BLaER1 treated with 17β-estradiol and CSF1 and Interleukin-3, amounts not matched to agents 10 nM and 100 nM (cell line): ENCODE results near the gene CDCA4.

ENCODE experiments used
- H3K27ac ChIP-seq, 11 experiments: shearing (Covaris generic); formaldehyde crosslinking; 2 replicates each; pipeline ENCODE4 v1.8.1; 2022
- H3K27me3 ChIP-seq, 11 experiments: shearing (Covaris generic); formaldehyde crosslinking; 2 replicates each; pipeline ENCODE4 v1.8.1; 2022
- H3K36me3 ChIP-seq, 11 experiments: shearing (Covaris generic); formaldehyde crosslinking; 2 replicates each; pipeline ENCODE4 v1.8.1; 2022
- H3K4me1 ChIP-seq, 10 experiments: shearing (Covaris generic); formaldehyde crosslinking; 2 replicates each; pipeline ENCODE4 v1.8.1; 2022
- H3K4me2 ChIP-seq, 11 experiments: shearing (Covaris generic); formaldehyde crosslinking; 2 replicates each; pipeline ENCODE4 v1.8.1; 2022
- H3K4me3 ChIP-seq, 10 experiments: shearing (Covaris generic); formaldehyde crosslinking; 2 replicates each; pipeline ENCODE4 v1.8.1; 2022
- H3K9ac ChIP-seq, 11 experiments: shearing (Covaris generic); formaldehyde crosslinking; 2 replicates each; pipeline ENCODE4 v1.8.1; 2022
- H3K9me3 ChIP-seq, 11 experiments: shearing (Covaris generic); formaldehyde crosslinking; replicated peaks in 1 of 11; 2 replicates each; pipeline ENCODE4 v1.8.1; 2022
- H4K20me1 ChIP-seq, 11 experiments: shearing (Covaris generic); formaldehyde crosslinking; 2 replicates each; pipeline ENCODE4 v1.8.1; 2022
- Cebpa-rat ChIP-seq, 11 experiments: shearing (Covaris generic); IDR thresholded peaks; 2 replicates each; pipeline ENCODE4 v1.8.1; 2022

Gene CDCA4

DNA sequence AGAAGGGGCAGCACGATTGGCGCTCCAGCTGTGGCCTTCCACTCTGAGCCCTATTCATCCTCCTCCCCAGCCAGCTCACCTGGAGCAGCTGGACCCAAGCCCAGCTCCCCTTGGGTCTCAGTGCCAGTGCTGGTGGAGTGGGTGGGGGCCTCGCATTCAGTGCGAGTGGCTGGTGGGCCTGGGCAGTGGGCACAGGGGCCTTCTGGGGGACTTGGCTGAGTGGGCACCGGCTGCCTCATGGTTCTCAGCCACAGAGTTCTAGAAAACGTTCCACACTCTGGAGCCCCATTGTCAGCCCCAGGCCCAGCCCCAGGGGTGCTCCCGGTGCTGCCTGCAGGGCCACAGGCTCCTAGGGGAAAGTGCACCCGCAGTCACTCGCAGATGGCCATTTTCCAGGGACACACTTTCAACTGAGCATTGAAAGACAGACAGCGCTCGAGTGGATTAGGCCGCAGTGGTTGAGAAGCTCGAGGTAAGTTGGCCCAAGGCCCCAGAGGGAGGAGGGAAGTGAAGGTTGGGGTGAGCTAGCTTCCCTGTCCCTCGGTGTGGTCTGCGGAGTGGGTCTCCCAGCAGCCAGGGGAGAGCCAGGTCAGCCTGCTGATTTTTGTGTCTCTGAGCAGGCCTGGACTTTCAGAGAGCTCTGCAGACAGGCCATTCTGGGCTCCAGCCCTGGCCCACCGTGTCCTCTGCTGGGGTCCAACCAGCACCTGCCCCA lies 31.5 kb downstream of the CDCA4 start:
- no peak for TF ChIP-seq Cebpa-rat (IDR thresholded peaks at IDR 0.05)

DNA sequence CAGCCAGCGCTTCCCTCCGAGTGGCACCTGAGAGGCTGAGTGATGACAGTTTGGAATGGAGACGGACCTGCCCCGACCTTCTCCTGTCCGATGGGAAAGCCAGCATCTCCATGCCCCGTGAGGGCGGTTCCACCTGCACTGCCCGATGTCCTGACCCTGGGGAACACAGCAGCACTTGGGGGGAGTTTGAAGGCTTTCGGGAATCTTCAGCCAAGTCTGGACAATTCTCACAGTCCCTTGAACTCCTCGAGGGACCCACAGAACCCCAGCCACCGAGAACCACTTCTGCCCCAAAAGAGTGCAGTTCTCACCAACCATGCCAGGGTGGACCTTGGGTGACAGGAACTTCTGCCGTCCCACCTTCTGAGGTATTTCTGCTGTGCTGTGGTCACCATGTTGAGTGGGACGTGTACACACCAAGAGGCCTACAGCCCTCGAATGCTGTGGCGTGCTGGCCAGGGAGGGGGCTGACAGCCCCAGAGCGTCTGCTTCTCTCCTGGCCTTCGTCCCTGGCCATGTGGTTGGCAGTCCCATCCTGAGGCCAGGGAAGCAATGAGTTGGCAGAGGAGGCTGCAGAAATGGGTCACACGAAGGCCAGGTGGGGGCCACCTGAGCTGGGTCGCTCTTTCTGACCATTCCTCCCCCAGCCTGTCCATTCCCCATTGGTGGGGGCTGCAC lies 34.3 kb downstream of the CDCA4 start:
- Histone ChIP-seq H3K9me3 (no peaks in the 10 kb centered on the region), H4K20me1 (peaks cover 0 to 9% (median 0%) of the 10 kb centered on the region in 11 experiments; a peak in 2 of 22 replicates), H3K27me3 (no peaks in the 10 kb centered on the region), H3K9ac (peak overlapping the region; percentile 76 to 86 (median 82); a peak in 21 of 22 replicates), H3K4me3 (peak overlapping the region; percentile 68 to 83 (median 77)), H3K27ac (peak overlapping the region in 10 of 11 experiments; percentile 20 to 84 (median 70); a peak in 17 of 22 replicates), H3K4me2 (peak overlapping the region; percentile 95 to 100 (median 99)), H3K36me3 (peaks cover 0 to 2% (median 0%) of the 10 kb centered on the region in 11 experiments; a peak in 2 of 22 replicates), H3K4me1 (peaks cover 67 to 96% (median 95%) of the 10 kb centered on the region in 10 experiments)
- TF ChIP-seq Cebpa-rat (IDR thresholded peaks at IDR 0.05): no peak

More for the DNA sequence above, 31.5 kb downstream of the CDCA4 start:
- peaks cover 0 to 11% (median 7%) of the 10 kb centered on the region in 11 experiments; a peak in 11 of 22 replicates for H4K20me1 ChIP-seq
- H3K9ac ChIP-seq: peak overlapping the region in 9 of 11 experiments; percentile 0 to 69 (median 42); a peak in 15 of 22 replicates
- H3K36me3 ChIP-seq: peaks cover 0 to 7% (median 0%) of the 10 kb centered on the region in 11 experiments; a peak in 2 of 22 replicates
- H3K27ac ChIP-seq: peak overlapping the region in 8 of 11 experiments; percentile 7 to 92 (median 58); a peak in 15 of 22 replicates
- H3K9me3 ChIP-seq: no peaks in the 10 kb centered on the region
- peaks cover 75 to 96% (median 95%) of the 10 kb centered on the region in 10 experiments for H3K4me1 ChIP-seq
- peak overlapping the region; percentile 42 to 100 (median 99) for H3K4me2 ChIP-seq
- H3K4me3 ChIP-seq: peak overlapping the region in 2 of 10 experiments; percentile 3 to 25; a peak in 1 of 20 replicates
- H3K27me3 ChIP-seq: no peaks in the 10 kb centered on the region

DNA sequence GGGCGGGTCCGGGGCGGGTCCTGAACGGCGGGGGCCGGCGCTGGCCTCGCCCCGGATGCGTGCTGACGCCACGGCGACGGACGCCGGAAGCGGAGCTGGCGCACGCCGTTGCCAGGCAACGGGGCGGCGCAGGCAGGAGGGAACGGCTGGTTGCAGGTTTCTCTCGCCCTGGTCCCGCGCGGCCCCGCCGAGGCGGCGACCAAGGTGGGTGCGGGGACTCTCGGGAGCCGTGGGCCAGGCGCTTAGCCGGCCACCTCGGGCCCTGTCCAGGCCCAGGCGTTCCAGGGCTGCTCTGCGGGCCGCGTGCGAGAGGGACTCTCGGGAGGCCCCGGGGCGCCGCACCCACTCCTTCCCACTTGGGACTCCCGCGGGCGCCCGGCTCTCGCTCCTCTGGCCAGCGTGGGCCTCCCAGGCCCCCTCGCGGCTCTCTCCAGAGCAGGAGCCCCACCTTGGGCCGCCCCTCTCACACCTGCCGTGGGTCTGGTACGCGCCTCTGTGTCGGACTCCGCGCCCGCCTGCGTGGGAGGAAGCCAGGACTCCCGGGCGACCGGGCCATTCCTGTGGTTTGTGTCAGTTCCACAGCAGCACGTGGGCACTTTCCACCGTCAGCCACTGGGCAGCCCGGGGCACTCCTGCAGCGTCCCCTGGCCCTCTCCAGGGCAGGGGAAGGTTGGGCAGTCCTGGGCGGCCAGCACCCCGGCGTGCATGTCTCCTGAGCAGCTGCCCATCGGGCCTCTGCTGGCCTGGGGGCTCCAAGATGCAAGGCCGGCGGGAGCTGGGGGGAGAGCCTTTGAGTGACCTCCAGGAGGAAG lies 35.0 kb downstream of the CDCA4 start, which contains the start of gene CLBA1:
Gene CLBA1, plus strand, starts transcription at position 114 of the 812 bp plus-strand sequence. Its CDS starts 644 bp downstream, at position 758.
- Histone ChIP-seq H3K27ac (peak within 1 kb of the TSS; percentile 58 to 84 (median 74); a peak in 21 of 22 replicates), H3K4me2 (peak within 1 kb of the TSS; percentile 95 to 100 (median 99)), H4K20me1 (peaks cover 0 to 9% (median 0%) of the 10 kb centered on the region in 11 experiments; a peak in 2 of 22 replicates), H3K27me3 (no peaks in the 10 kb centered on the region), H3K36me3 (no peaks in the 10 kb centered on the region), H3K9ac (peak within 1 kb of the TSS; percentile 76 to 86 (median 82)), H3K4me1 (peaks cover 72 to 96% (median 95%) of the 10 kb centered on the region in 10 experiments), H3K9me3 (no peaks in the 10 kb centered on the region), H3K4me3 (peak within 1 kb of the TSS; percentile 68 to 83 (median 77))
- TF ChIP-seq Cebpa-rat (IDR thresholded peaks at IDR 0.05): no peak

DNA sequence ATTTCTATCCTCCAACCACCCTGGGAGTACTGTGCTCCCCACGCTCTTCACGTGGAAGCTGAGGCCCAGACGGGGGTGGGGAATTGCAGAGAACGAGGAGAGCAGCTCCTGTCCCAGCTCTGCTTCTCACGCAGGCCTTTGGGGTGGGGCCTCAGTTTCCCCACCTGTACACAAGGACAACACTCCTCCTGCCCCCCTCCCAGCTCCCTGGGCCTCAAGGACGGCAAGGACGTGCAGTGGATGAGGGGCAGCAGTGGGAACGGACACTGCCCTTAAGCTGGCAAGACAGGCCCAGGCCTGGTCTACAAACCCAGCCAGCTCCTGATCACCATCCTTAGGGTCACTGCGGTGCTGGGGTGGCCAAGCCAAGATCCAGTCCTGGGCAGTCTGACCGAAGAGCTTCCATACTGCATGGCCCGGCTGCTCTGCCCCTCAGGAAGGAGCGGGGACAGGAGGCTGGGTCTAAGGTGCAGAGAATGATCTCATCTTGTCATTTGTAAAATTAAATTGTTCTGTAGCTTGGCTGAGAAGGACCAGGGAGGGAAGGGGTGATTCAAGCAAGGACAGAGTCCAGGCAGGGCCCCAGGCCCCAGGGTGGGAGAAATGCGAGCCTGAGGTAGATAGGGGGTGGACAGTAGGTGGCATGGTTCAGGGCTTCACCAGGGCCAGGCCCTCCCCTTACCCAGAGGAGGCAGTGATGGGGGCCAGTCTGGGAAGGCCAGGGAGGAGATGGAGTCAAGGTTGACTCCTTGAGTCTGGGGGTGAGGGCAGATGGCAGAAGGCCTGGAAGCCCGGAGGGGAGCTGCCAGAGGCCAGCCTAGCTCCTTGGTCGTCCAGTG lies 36.6 kb downstream of the CDCA4 start:
- H3K9ac ChIP-seq: peak overlapping the region in 5 of 11 experiments; percentile 1 to 39 (median 10); a peak in 3 of 22 replicates
- H3K4me3 ChIP-seq: no peak overlapping the region
- H4K20me1 ChIP-seq: peaks cover 0 to 9% (median 0%) of the 10 kb centered on the region in 11 experiments; a peak in 3 of 22 replicates
- H3K4me1 ChIP-seq: peaks cover 62 to 96% (median 85%) of the 10 kb centered on the region in 10 experiments
- no peak for TF ChIP-seq Cebpa-rat (IDR thresholded peaks at IDR 0.05)
- peak overlapping the region in 10 of 11 experiments; percentile 77 to 100 (median 88); a peak in 21 of 22 replicates for H3K4me2 ChIP-seq
- H3K9me3 ChIP-seq: no peaks in the 10 kb centered on the region
- no peaks in the 10 kb centered on the region for H3K27me3 ChIP-seq
- peak overlapping the region in 9 of 11 experiments; percentile 27 to 80 (median 62); a peak in 15 of 22 replicates for H3K27ac ChIP-seq
- H3K36me3 ChIP-seq: no peaks in the 10 kb centered on the region

DNA sequence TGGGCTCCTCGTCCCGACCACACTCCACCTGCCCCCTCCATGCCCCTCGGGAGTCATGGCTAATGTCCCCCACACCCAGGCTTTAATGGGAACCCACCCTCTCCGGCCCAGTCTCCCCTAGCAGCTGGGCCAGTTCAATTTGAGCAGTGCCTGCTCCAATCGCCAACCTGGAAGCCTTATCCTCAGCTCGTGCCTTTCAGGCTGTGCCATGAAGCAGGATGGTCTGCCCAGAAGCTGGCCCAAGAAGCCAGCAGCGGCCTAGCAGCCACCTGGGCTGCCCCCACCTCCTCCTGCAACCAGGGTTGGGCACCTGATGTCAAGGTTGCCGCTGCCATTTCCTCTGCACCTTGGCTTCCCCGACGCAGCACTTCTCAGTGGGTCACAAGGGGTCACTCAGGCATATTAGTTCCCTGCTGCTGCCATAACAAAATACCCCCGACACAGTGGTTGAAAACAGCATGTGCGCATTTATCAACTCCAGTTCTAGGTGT lies 37.6 kb downstream of the CDCA4 start:
- no peak overlapping the region for H3K4me3 ChIP-seq
- H3K36me3 ChIP-seq: no peaks in the 10 kb centered on the region
- no peak for TF ChIP-seq Cebpa-rat (IDR thresholded peaks at IDR 0.05)
- H3K27ac ChIP-seq: peak overlapping the region in 8 of 11 experiments; percentile 7 to 64 (median 38); a peak in 10 of 22 replicates
- H3K9me3 ChIP-seq: no peaks in the 10 kb centered on the region
- H3K27me3 ChIP-seq: peaks cover 0 to 3% (median 0%) of the 10 kb centered on the region in 11 experiments; a peak in 1 of 22 replicates
- peaks cover 0 to 13% (median 0%) of the 10 kb centered on the region in 11 experiments; a peak in 4 of 22 replicates for H4K20me1 ChIP-seq
- H3K9ac ChIP-seq: peak overlapping the region in 6 of 11 experiments; percentile 17 to 61 (median 33); a peak in 6 of 22 replicates
- H3K4me1 ChIP-seq: peaks cover 53 to 94% (median 84%) of the 10 kb centered on the region in 10 experiments
- peak overlapping the region; percentile 71 to 100 (median 87) for H3K4me2 ChIP-seq

DNA sequence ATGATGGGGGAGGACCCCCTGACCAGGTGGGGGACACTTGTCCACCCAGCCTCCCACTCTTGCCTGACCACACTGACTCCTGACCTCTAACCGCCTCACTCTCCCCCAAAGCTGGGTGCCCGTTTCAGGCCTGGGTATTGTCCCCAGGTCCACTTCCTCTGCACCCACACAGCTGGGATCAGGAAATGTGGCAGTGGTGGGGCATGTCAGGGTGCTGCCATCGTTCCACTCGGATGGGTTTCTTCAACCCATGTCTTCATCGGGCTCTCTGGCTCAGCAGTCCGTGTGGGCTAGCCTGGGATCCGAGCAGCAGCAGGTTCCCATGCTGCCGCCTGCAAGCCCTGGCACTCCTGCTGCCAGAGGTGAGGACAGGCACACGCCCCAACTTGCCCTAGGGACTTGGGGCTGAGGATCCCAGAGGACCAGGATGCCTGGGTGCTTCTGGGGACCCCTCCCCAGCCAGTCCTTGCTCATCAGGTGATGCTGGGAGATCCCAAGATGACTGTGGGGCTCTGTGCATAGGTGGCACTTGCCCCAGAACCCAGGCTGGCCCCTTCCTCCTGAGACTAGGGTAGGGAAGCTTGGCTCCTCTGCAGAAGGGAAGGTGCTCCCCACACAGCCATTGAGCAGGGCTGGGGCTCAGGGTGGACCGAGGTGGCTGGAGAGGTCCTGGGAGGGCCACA lies 38.2 kb downstream of the CDCA4 start:
- H3K4me1 ChIP-seq: peaks cover 48 to 91% (median 81%) of the 10 kb centered on the region in 10 experiments
- H3K27ac ChIP-seq: peak overlapping the region in 8 of 11 experiments; percentile 9 to 64 (median 38); a peak in 13 of 22 replicates
- H3K4me2 ChIP-seq: peak overlapping the region; percentile 71 to 100 (median 87)
- H3K9ac ChIP-seq: peak overlapping the region in 7 of 11 experiments; percentile 17 to 61 (median 38); a peak in 10 of 22 replicates
- no peaks in the 10 kb centered on the region for H3K9me3 ChIP-seq
- H4K20me1 ChIP-seq: peaks cover 0 to 13% (median 0%) of the 10 kb centered on the region in 11 experiments; a peak in 4 of 22 replicates
- H3K27me3 ChIP-seq: peaks cover 0 to 6% (median 0%) of the 10 kb centered on the region in 11 experiments; a peak in 5 of 22 replicates
- no peaks in the 10 kb centered on the region for H3K36me3 ChIP-seq
- H3K4me3 ChIP-seq: no peak overlapping the region; a peak in 1 of 20 replicates
- TF ChIP-seq Cebpa-rat (IDR thresholded peaks at IDR 0.05): no peak
